SK-N-SH (cell line): ENCODE data around the gene CA12.

Experiments used
- CHD2 ChIP-seq: fragments of 150-350 bp; IDR thresholded peaks from 2 replicates; pipeline ENCODE4 v1.6.1; 2018; ENCODE audit warnings: low read length; ENCODE audit not compliant: partially characterized antibody
- FOSL2 ChIP-seq: IDR thresholded peaks from 2 replicates; pipeline ENCODE4 v1.4.0; 2012; ENCODE audit warnings: low read depth, mild to moderate bottlenecking, moderate library complexity, borderline replicate concordance
- FOXM1 ChIP-seq: IDR thresholded peaks from 2 replicates; pipeline ENCODE4 v1.4.0; 2012; ENCODE audit warnings: low read depth, mild to moderate bottlenecking
- JUND ChIP-seq: IDR thresholded peaks from 2 replicates; pipeline ENCODE4 v1.4.0; 2012
- MEF2A ChIP-seq: IDR thresholded peaks from 2 replicates; pipeline ENCODE4 v1.4.0; 2012; ENCODE audit warnings: low read depth, borderline replicate concordance
- NFIC ChIP-seq: IDR thresholded peaks from 2 replicates; pipeline ENCODE4 v1.4.0; 2012; ENCODE audit warnings: borderline replicate concordance
- NRF1 ChIP-seq: IDR thresholded peaks from 2 replicates; pipeline ENCODE4 v1.6.1; 2012; ENCODE audit warnings: low read depth, mild to moderate bottlenecking, low read length
- POLR2AphosphoS5 ChIP-seq: IDR thresholded peaks from 2 replicates; pipeline ENCODE4 v1.6.1; 2012; ENCODE audit warnings: low read depth, low read length
- RAD21 ChIP-seq: IDR thresholded peaks from 2 replicates; pipeline ENCODE4 v1.6.1; 2012; ENCODE audit warnings: mild to moderate bottlenecking, low read length
- RCOR1 ChIP-seq: fragments of 150-350 bp; IDR thresholded peaks from 2 replicates; pipeline ENCODE4 v1.6.1; 2017; ENCODE audit warnings: antibody characterized with exemption, low read length
- RXRA ChIP-seq: IDR thresholded peaks from 2 replicates; pipeline ENCODE4 v1.4.0; 2012; ENCODE audit warnings: low read depth, mild to moderate bottlenecking, borderline replicate concordance
- TCF12 ChIP-seq: IDR thresholded peaks from 2 replicates; pipeline ENCODE4 v1.4.0; 2012
- TF ChIP-seq, protein P1 (sequence below): fragments of 200-600 bp; sonication (generic); IDR thresholded peaks from 2 replicates; pipeline ENCODE4 v1.6.1; 2017; ENCODE audit warnings: antibody characterized with exemption, mild to moderate bottlenecking, moderate library complexity
- TF ChIP-seq, protein P2 (sequence below): IDR thresholded peaks from 2 replicates; pipeline ENCODE4 v1.6.1; 2012; ENCODE audit warnings: mild to moderate bottlenecking, low read depth, low read length, moderate library complexity

DNA sequence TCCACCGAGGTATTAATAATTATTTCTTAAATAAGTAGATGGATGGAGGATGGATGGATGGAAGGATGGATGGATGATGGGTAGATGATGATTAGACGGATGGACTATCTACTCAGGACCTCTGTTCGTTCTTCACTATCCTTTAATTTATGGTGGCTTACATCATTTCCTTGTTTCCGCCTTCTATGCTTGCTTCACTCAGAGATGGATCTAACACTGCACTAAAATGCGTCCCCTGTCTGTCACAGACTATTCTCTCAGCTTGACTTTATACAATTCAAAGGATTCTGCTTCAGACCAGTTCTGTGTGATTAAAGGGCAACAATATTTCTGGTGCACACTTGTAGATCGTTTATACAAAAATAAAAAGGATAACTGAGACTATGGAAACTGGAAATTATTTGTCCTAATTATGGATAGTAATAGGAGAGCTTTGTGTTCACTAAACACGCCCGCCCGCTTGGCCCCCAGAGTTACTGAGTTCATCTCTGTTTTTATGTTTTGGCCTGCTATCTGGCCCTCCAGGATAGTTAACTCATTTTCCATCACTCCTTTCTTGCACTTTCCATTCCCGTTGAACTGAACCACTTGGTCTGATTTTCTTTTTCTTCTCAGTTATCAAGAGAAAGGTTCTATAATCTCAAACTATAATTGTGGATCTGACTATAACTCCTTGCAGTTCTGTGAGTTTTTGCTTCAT is 41.4 kb upstream of the CA12 start:
- TF ChIP-seq, protein P1, sequence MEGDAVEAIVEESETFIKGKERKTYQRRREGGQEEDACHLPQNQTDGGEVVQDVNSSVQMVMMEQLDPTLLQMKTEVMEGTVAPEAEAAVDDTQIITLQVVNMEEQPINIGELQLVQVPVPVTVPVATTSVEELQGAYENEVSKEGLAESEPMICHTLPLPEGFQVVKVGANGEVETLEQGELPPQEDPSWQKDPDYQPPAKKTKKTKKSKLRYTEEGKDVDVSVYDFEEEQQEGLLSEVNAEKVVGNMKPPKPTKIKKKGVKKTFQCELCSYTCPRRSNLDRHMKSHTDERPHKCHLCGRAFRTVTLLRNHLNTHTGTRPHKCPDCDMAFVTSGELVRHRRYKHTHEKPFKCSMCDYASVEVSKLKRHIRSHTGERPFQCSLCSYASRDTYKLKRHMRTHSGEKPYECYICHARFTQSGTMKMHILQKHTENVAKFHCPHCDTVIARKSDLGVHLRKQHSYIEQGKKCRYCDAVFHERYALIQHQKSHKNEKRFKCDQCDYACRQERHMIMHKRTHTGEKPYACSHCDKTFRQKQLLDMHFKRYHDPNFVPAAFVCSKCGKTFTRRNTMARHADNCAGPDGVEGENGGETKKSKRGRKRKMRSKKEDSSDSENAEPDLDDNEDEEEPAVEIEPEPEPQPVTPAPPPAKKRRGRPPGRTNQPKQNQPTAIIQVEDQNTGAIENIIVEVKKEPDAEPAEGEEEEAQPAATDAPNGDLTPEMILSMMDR = no peak
- TF ChIP-seq NFIC (no peak), TCF12 (no peak), RAD21 (no peak), MEF2A (no peak), NRF1 (no peak), RXRA (no peak), POLR2AphosphoS5 (no peak), CHD2 (no peak), FOXM1 (no peak), JUND (no peak), RCOR1 (no peak), FOSL2 (no peak)
- TF ChIP-seq, protein P2, sequence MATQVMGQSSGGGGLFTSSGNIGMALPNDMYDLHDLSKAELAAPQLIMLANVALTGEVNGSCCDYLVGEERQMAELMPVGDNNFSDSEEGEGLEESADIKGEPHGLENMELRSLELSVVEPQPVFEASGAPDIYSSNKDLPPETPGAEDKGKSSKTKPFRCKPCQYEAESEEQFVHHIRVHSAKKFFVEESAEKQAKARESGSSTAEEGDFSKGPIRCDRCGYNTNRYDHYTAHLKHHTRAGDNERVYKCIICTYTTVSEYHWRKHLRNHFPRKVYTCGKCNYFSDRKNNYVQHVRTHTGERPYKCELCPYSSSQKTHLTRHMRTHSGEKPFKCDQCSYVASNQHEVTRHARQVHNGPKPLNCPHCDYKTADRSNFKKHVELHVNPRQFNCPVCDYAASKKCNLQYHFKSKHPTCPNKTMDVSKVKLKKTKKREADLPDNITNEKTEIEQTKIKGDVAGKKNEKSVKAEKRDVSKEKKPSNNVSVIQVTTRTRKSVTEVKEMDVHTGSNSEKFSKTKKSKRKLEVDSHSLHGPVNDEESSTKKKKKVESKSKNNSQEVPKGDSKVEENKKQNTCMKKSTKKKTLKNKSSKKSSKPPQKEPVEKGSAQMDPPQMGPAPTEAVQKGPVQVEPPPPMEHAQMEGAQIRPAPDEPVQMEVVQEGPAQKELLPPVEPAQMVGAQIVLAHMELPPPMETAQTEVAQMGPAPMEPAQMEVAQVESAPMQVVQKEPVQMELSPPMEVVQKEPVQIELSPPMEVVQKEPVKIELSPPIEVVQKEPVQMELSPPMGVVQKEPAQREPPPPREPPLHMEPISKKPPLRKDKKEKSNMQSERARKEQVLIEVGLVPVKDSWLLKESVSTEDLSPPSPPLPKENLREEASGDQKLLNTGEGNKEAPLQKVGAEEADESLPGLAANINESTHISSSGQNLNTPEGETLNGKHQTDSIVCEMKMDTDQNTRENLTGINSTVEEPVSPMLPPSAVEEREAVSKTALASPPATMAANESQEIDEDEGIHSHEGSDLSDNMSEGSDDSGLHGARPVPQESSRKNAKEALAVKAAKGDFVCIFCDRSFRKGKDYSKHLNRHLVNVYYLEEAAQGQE = no peak
